HG03432 (cell line): ENCODE data around the gene FGD4.
"Not testable (repeated sequence)": the region's sequence is repeated elsewhere in the genome, so short reads cannot be mapped to it uniquely, and the experiment has no call there.

Source experiments
- ATAC-seq: cut with Tn5 transposase; IDR thresholded peaks from one replicate; pipeline ENCODE4 v1.9.1; 2021; ENCODE audit warnings: mild to moderate bottlenecking, moderate library complexity; ENCODE audit not compliant: unreplicated experiment

FGD4 gene

GRCh38 chr12:32548691-32549281, 149.4 kb downstream of the FGD4 start:
- no peak for ATAC-seq

GRCh38 chr12:32549675-32550079, 150.3 kb downstream of the FGD4 start:
- no peak for ATAC-seq

- no peak for ATAC-seq
Measured at GRCh38 chr12:32551058-32551457, 151.7 kb downstream of the FGD4 start.

- ATAC-seq: peak; percentile 98
Measured at GRCh38 chr12:32558903-32559302, 159.5 kb downstream of the FGD4 start.

GRCh38 chr12:32559434-32559833, 160.1 kb downstream of the FGD4 start:
- no peak for ATAC-seq

- no peak for ATAC-seq
Measured at GRCh38 chr12:32560520-32560919, 161.2 kb downstream of the FGD4 start.

- no peak for ATAC-seq
Measured at GRCh38 chr12:32561931-32562341, 162.6 kb downstream of the FGD4 start.

GRCh38 chr12:32562413-32562812, 163.1 kb downstream of the FGD4 start:
- ATAC-seq: not testable (repeated sequence)

- no peak for ATAC-seq
Measured at GRCh38 chr12:32566663-32567295, 167.4 kb downstream of the FGD4 start.

- no peak for ATAC-seq
Measured at GRCh38 chr12:32567296-32567674, 167.9 kb downstream of the FGD4 start.

- no peak for ATAC-seq
Measured at GRCh38 chr12:32568228-32568627, 168.9 kb downstream of the FGD4 start.

- ATAC-seq: no peak
Measured at GRCh38 chr12:32569259-32569658, 169.9 kb downstream of the FGD4 start.

- no peak for ATAC-seq
Measured at GRCh38 chr12:32574585-32574984, 175.2 kb downstream of the FGD4 start.

GRCh38 chr12:32577328-32577727, 178.0 kb downstream of the FGD4 start:
- ATAC-seq: no peak

- no peak for ATAC-seq
Measured at GRCh38 chr12:32583534-32583933, 184.2 kb downstream of the FGD4 start.

- no peak for ATAC-seq
Measured at GRCh38 chr12:32585680-32586079, 186.3 kb downstream of the FGD4 start.

- ATAC-seq: no peak
Measured at GRCh38 chr12:32586390-32586789, 187.0 kb downstream of the FGD4 start.

- ATAC-seq: no peak
Measured at GRCh38 chr12:32587581-32588495, 188.5 kb downstream of the FGD4 start.

GRCh38 chr12:32588604-32589003, 189.2 kb downstream of the FGD4 start:
- ATAC-seq: no peak

- ATAC-seq: peak; percentile 71
Measured at GRCh38 chr12:32589165-32589865, 190.0 kb downstream of the FGD4 start.

- ATAC-seq: no peak
Measured at GRCh38 chr12:32595251-32595650, 195.9 kb downstream of the FGD4 start.
